ENCODE results near the gene MAGEA12.
"Not testable (repeated sequence)": the region's sequence is repeated elsewhere in the genome, so short reads cannot be mapped to it uniquely, and the experiment has no call there.

GRCh38 chrX:152758918-152759317 lies 25.4 kb downstream of the MAGEA12 start, which contains the start of gene CSAG3:
- TF ChIP-seq CTCF (IDR thresholded peaks at IDR 0.05); POLR2AphosphoS5 (IDR thresholded peaks at IDR 0.05; ENCODE audit: insufficient read depth in 1 of 2, low read depth in 1 of 2): not testable (repeated sequence)

Data from vagina (tissue), 2 donors.